Muscle layer of duodenum (tissue), 2 donors: ENCODE measurements around the gene TIMM10B.

Experiments
- H3K27ac ChIP-seq: one replicate; pipeline ENCODE4 v1.7.0; 2013; ENCODE audit warnings: mild to moderate bottlenecking, low read length
- H3K27me3 ChIP-seq: one replicate; pipeline ENCODE4 v1.7.0; 2013; ENCODE audit warnings: low read depth, mild to moderate bottlenecking, control low read depth, low read length
- H3K36me3 ChIP-seq, 2 donors: one replicate each; pipeline ENCODE4 v1.7.0; 2013; ENCODE audit warnings: low read length in 2 of 2, control low read depth in 1 of 2, mild to moderate bottlenecking in 1 of 2; ENCODE audit not compliant: insufficient read depth in 2 of 2, control insufficient read depth in 1 of 2
- H3K4me1 ChIP-seq, 2 donors: one replicate each; pipeline ENCODE4 v1.7.0; 2013; ENCODE audit warnings: low read length in 2 of 2, mild to moderate bottlenecking in 2 of 2, control low read depth in 1 of 2, moderate library complexity in 1 of 2; ENCODE audit not compliant: insufficient read depth in 2 of 2, control insufficient read depth in 1 of 2
- H3K4me3 ChIP-seq, 2 donors: one replicate each; pipeline ENCODE4 v1.7.0; 2013; ENCODE audit warnings: low read length in 2 of 2, low read depth in 1 of 2, mild to moderate bottlenecking in 1 of 2
- H3K9me3 ChIP-seq, 2 donors: one replicate each; pipeline ENCODE4 v1.7.0; 2013; ENCODE audit warnings: low read length in 2 of 2, control low read depth in 1 of 2, mild to moderate bottlenecking in 1 of 2; ENCODE audit not compliant: control insufficient read depth in 1 of 2
- donor health status: healthy.

The TIMM10B gene, protein sequence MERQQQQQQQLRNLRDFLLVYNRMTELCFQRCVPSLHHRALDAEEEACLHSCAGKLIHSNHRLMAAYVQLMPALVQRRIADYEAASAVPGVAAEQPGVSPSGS

GRCh38 chr11:6481012-6481923 is at the start of gene TIMM10B, which contains the start of gene ARFIP2:
Gene TIMM10B, plus strand, starts transcription at chr11:6481501. Its CDS starts 16 bp downstream, at chr11:6481517.
Gene ARFIP2, minus strand, starts transcription at chr11:6481331. Its CDS starts 910 bp downstream, at chr11:6480421.
- peaks cover 52 to 53% of the 10 kb centered on the region in 2 donors for H3K36me3 ChIP-seq

DNA sequence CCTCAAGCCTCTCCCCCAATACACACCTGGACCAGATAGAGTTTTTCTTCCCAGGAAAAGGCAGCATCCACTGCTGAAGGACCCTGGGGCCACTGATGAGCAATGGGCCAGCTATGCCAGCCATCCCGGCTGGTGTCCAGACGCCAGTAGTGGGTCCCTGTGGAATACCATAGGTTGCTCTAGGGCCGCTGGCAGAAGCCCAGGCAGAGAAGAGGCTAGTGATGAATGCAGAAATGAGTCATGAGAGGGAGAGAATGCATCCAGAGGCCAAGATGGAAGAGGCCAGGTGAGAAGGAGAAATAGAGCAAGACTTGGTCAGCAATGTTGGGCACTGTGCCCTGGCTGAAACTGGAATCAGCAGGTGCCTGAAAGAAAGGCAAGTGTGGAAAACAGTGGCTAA is 49.4 kb upstream of the TIMM10B start:
- H3K27me3 ChIP-seq, result no peaks in the 10 kb centered on the region
- no peaks in the 10 kb centered on the region for H3K9me3 ChIP-seq
- no peaks in the 10 kb centered on the region for H3K36me3 ChIP-seq
- no peaks in the 10 kb centered on the region for H3K4me1 ChIP-seq
- H3K27ac ChIP-seq, result no peak overlapping the region
- no peak overlapping the region for H3K4me3 ChIP-seq

More at GRCh38 chr11:6481012-6481923, at the start of gene TIMM10B, which contains the start of gene ARFIP2:
- H3K9me3 ChIP-seq, result no peaks in the 10 kb centered on the region
- peak within 1 kb of the TSS; percentile 78 to 93 for H3K4me3 ChIP-seq
- H3K4me1 ChIP-seq, result peaks cover 8 to 30% of the 10 kb centered on the region in 2 donors
- H3K27ac ChIP-seq, result peak within 1 kb of the TSS; percentile 96
- no peaks in the 10 kb centered on the region for H3K27me3 ChIP-seq

- Histone ChIP-seq H3K4me1 (no peaks in the 10 kb centered on the region), H3K27me3 (no peaks in the 10 kb centered on the region), H3K36me3 (no peaks in the 10 kb centered on the region), H3K27ac (no peak overlapping the region), H3K4me3 (no peak overlapping the region), H3K9me3 (no peaks in the 10 kb centered on the region)
Observed at GRCh38 chr11:6433998-6434660, 47.2 kb upstream of the TIMM10B start.

GRCh38 chr11:6437423-6437822 is 43.9 kb upstream of the TIMM10B start:
- Histone ChIP-seq H3K4me3 (no peak overlapping the region), H3K36me3 (no peaks in the 10 kb centered on the region), H3K4me1 (no peaks in the 10 kb centered on the region), H3K27ac (no peak overlapping the region), H3K9me3 (no peaks in the 10 kb centered on the region), H3K27me3 (no peaks in the 10 kb centered on the region)

- no peaks in the 10 kb centered on the region for H3K36me3 ChIP-seq
Observed at GRCh38 chr11:6437993-6438392, 43.3 kb upstream of the TIMM10B start.

GRCh38 chr11:6438979-6439571 is 42.2 kb upstream of the TIMM10B start:
- no peak overlapping the region for H3K4me3 ChIP-seq
- H3K27ac ChIP-seq, result no peak overlapping the region
- H3K4me1 ChIP-seq, result no peaks in the 10 kb centered on the region
- no peaks in the 10 kb centered on the region for H3K36me3 ChIP-seq
- H3K27me3 ChIP-seq, result no peaks in the 10 kb centered on the region
- no peaks in the 10 kb centered on the region for H3K9me3 ChIP-seq

More at GRCh38 chr11:6437993-6438392, 43.3 kb upstream of the TIMM10B start:
- no peaks in the 10 kb centered on the region for H3K27me3 ChIP-seq
- H3K27ac ChIP-seq, result no peak overlapping the region
- no peaks in the 10 kb centered on the region for H3K9me3 ChIP-seq
- H3K4me1 ChIP-seq, result no peaks in the 10 kb centered on the region
- no peak overlapping the region for H3K4me3 ChIP-seq

DNA sequence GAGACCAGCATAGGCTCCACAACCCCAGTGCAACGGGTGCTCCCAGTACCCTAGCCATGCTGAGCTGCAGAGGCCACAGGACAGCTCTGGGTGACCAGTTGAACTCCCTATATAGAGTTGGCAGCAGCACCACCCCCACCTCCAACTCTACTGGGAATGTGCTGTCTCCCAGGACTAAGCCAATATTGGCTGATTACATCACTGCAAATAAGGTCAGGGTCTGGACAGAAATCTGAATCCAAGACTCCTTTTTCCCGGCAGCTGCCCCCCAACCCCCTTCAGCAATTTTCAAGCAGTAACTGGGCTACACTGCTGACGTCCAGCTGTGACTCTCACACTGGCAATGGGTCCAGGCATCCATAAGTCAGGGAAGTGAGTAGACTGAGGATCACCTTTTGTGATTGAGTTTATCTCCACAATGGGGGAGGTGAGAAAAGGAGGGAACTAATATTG is 40.4 kb upstream of the TIMM10B start, which contains the start of gene HPX:
TSS of gene HPX (minus strand) at position 82 of the 453 bp plus-strand sequence. CDS start at position 58, 24 bp downstream.
- Histone ChIP-seq H3K36me3 (no peaks in the 10 kb centered on the region), H3K27ac (no peak within 1 kb of the TSS), H3K9me3 (no peaks in the 10 kb centered on the region), H3K4me1 (no peaks in the 10 kb centered on the region), H3K4me3 (no peak within 1 kb of the TSS), H3K27me3 (no peaks in the 10 kb centered on the region)

DNA sequence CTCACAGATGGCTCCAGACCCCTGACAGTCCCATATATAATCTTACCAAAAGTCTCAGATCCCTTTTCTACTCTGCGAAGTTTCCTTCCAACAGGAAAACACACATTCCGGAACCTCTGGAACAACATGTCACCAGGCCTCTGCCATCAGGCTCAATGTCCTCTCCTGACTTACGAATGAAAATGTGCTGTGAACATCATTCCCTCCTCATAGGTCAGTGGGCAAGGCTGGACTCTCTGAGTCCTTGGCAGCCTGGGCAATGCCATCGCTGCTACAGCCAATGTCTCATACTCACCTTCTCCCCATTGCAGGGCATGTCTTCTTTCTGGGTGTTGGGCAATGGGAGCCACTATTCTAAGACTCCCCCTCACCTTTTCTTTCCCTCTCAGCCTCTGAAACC is 38.9 kb upstream of the TIMM10B start:
- Histone ChIP-seq H3K36me3 (no peaks in the 10 kb centered on the region), H3K9me3 (no peaks in the 10 kb centered on the region), H3K4me3 (no peak overlapping the region), H3K27ac (no peak overlapping the region), H3K27me3 (no peaks in the 10 kb centered on the region), H3K4me1 (no peaks in the 10 kb centered on the region)

GRCh38 chr11:6443269-6444003 is 37.9 kb upstream of the TIMM10B start:
- no peaks in the 10 kb centered on the region for H3K27me3 ChIP-seq
- no peaks in the 10 kb centered on the region for H3K9me3 ChIP-seq
- H3K27ac ChIP-seq, result no peak overlapping the region
- H3K36me3 ChIP-seq, result peaks cover 0 to under 1% of the 10 kb centered on the region in 2 donors
- no peak overlapping the region for H3K4me3 ChIP-seq
- no peaks in the 10 kb centered on the region for H3K4me1 ChIP-seq

- Histone ChIP-seq H3K9me3 (no peaks in the 10 kb centered on the region), H3K27me3 (no peaks in the 10 kb centered on the region), H3K27ac (no peak overlapping the region), H3K36me3 (peaks cover 29 to 46% of the 10 kb centered on the region in 2 donors), H3K4me3 (no peak overlapping the region), H3K4me1 (no peaks in the 10 kb centered on the region)
Observed at GRCh38 chr11:6448574-6448973, 32.7 kb upstream of the TIMM10B start.
